Thyroid gland (tissue), 4 donors: Measurements from ENCODE around the gene RASA3.

Experiments
- POLR2A ChIP-seq, 2 donors: fragments of 450-650 bp; IDR thresholded peaks; one replicate each; pipeline ENCODE4 v1.6.1; 2017; ENCODE audit warnings: antibody characterized with exemption in 2 of 2, mild to moderate bottlenecking in 2 of 2, moderate library complexity in 1 of 2
- TF ChIP-seq, protein P1 (sequence below), 6 experiments: fragments of 200-600 bp in 3 of 6; fragments of 450-650 bp in 3 of 6; sonication (generic) in 3 of 6; IDR thresholded peaks; one replicate each; pipeline ENCODE4 v1.5.1; 2016 to 2019; ENCODE audit warnings: antibody characterized with exemption in 6 of 6, mild to moderate bottlenecking in 2 of 6, inconsistent platforms in 1 of 6, moderate library complexity in 1 of 6

DNA sequence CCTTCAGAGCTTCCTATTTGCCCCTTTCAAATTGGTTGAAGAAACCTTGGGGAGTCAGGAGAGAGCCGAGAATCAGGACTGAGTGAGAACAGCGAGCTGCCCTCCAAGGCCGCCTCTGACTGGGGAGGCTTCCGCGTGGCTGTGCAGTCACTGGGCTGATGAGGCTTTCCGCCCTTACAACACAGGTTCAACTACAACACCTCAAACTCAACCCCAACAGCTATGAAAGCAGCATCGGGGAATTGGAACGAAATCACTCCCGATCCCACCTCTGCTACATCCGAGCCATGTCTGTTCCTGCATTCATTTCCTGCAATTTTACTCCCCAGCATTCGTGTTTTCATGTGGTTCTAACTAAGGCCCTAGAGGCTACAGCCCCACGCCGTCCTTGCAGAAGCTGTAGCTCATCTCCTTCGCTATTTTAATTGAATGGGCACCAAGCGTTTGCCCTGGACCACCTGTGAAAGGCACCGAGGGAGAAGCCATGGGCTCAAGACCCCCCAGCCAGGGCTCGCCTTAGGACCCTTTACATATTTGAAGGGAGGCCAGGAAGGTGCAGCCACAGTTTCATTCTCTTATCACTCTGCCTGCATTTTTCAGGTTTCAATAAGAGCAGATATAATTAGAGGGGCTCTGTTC lies 12.3 kb upstream of the RASA3 start:
- TF ChIP-seq, protein P1, sequence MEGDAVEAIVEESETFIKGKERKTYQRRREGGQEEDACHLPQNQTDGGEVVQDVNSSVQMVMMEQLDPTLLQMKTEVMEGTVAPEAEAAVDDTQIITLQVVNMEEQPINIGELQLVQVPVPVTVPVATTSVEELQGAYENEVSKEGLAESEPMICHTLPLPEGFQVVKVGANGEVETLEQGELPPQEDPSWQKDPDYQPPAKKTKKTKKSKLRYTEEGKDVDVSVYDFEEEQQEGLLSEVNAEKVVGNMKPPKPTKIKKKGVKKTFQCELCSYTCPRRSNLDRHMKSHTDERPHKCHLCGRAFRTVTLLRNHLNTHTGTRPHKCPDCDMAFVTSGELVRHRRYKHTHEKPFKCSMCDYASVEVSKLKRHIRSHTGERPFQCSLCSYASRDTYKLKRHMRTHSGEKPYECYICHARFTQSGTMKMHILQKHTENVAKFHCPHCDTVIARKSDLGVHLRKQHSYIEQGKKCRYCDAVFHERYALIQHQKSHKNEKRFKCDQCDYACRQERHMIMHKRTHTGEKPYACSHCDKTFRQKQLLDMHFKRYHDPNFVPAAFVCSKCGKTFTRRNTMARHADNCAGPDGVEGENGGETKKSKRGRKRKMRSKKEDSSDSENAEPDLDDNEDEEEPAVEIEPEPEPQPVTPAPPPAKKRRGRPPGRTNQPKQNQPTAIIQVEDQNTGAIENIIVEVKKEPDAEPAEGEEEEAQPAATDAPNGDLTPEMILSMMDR (IDR thresholded peaks at IDR 0.05), result no peak
- TF ChIP-seq POLR2A (IDR thresholded peaks at IDR 0.05), result no peak
